GM18511 (cell line): Measurements from ENCODE around the gene ACTMAP.
A peak's percentile ranks its signal among the peaks of the same experiment; 100 is the strongest.

Experiments
- ATAC-seq: cut with Tn5 transposase; IDR thresholded peaks from one replicate; pipeline ENCODE4 v1.9.1; 2021; ENCODE audit warnings: mild to moderate bottlenecking, moderate library complexity; ENCODE audit not compliant: unreplicated experiment

ACTMAP gene

GRCh38 chr19:40721936-40722661, 28.2 kb downstream of the ACTMAP start:
- ATAC-seq: no peak

GRCh38 chr19:40721140-40721486, 29.2 kb downstream of the ACTMAP start:
- ATAC-seq: no peak

- no peak for ATAC-seq
Measured at GRCh38 chr19:40719414-40719894, 30.8 kb downstream of the ACTMAP start.

GRCh38 chr19:40718774-40719391, 31.4 kb downstream of the ACTMAP start:
- ATAC-seq: no peak

GRCh38 chr19:40717880-40718773, 32.1 kb downstream of the ACTMAP start:
- ATAC-seq: no peak

GRCh38 chr19:40717325-40717879, 32.9 kb downstream of the ACTMAP start:
- ATAC-seq: no peak

- peak; percentile 68 for ATAC-seq
Measured at GRCh38 chr19:40716482-40717324, 33.6 kb downstream of the ACTMAP start, which contains the start of the genes COQ8B and ITPKC. COQ8B (minus strand) TSS chr19:40716886; CDS start chr19:40714632, 2,254 bp downstream. ITPKC (plus strand) TSS chr19:40717112; CDS start chr19:40717136, 24 bp downstream.

- no peak for ATAC-seq
Measured at GRCh38 chr19:40716031-40716481, 34.2 kb downstream of the ACTMAP start.

- peak; percentile 65 for ATAC-seq
Measured at GRCh38 chr19:40714441-40715299, 35.6 kb downstream of the ACTMAP start.

- ATAC-seq: no peak
Measured at GRCh38 chr19:40713939-40714338, 36.3 kb downstream of the ACTMAP start.

- no peak for ATAC-seq
Measured at GRCh38 chr19:40709817-40710216, 40.5 kb downstream of the ACTMAP start.

GRCh38 chr19:40707615-40708014, 42.7 kb downstream of the ACTMAP start:
- ATAC-seq: no peak

GRCh38 chr19:40705950-40706619, 44.2 kb downstream of the ACTMAP start:
- no peak for ATAC-seq

- ATAC-seq: no peak
Measured at GRCh38 chr19:40705362-40705651, 45.0 kb downstream of the ACTMAP start.

GRCh38 chr19:40704491-40705361, 45.6 kb downstream of the ACTMAP start:
- no peak for ATAC-seq

- ATAC-seq: no peak
Measured at GRCh38 chr19:40703029-40703755, 47.1 kb downstream of the ACTMAP start.
